PC-9 (cell line): ENCODE data around the gene AGBL2. TPM values are rescaled to one million over a fixed set of nuclear protein-coding genes. Genes with fewer than 3 reads are reported as not detected.
A peak's percentile ranks its signal among the peaks of the same experiment; 100 is the strongest.

Experiments
- BruUV-seq: library from RNA; stranded (reverse); fragments of 400-500 nt; replicated peaks from 2 replicates; lab custom pipeline; 2021; lab: Mats Ljungman, UMichigan
- CTCF ChIA-PET: fragments of 300-600 bp; sonication (Branson Sonifier 250); formaldehyde crosslinking; loops from one replicate; lab custom pipeline; 2022; ENCODE audit warnings: antibody characterized with exemption; lab: Charles Lee
- POLR2A ChIA-PET: fragments of 300-600 bp; sonication (Branson Sonifier 250); formaldehyde crosslinking; loops from one replicate; lab custom pipeline; 2022; ENCODE audit warnings: antibody characterized with exemption; ENCODE audit not compliant: unreplicated experiment; lab: Charles Lee
- DNase-seq, 2 experiments: peaks; one replicate each; pipeline versions ENCODE4 v3.0.0 to v3.0.0-alpha.2; 2015 to 2022; ENCODE audit warnings: mixed read lengths in 1 of 2
- H2AFZ ChIP-seq: fragments of 200-600 bp; sonication (generic); 2 replicates; pipeline ENCODE4 v1.8.1; 2017; ENCODE audit warnings: antibody characterized with exemption
- H3F3A ChIP-seq: fragments of 200-600 bp; sonication (generic); 2 replicates; pipeline ENCODE4 v1.8.1; 2017; ENCODE audit warnings: antibody characterized with exemption, mild to moderate bottlenecking, low read depth; ENCODE audit not compliant: insufficient read depth
- H3K27ac ChIP-seq: fragments of 200-600 bp; sonication (generic); 2 replicates; pipeline ENCODE4 v1.6.1; 2016; ENCODE audit warnings: mixed run types
- H3K27me3 ChIP-seq: fragments of 200-600 bp; sonication (generic); 2 replicates; pipeline ENCODE4 v1.6.1; 2016; ENCODE audit warnings: low read depth, mixed run types; ENCODE audit not compliant: insufficient read depth
- H3K36me3 ChIP-seq: fragments of 200-600 bp; sonication (generic); 2 replicates; pipeline ENCODE4 v1.6.1; 2016; ENCODE audit warnings: low read depth, mixed run types
- H3K4me1 ChIP-seq: fragments of 200-600 bp; sonication (generic); replicated peaks from 2 replicates; pipeline ENCODE4 v1.6.1; 2016; ENCODE audit warnings: mixed run types; ENCODE audit not compliant: insufficient read depth
- H3K4me2 ChIP-seq: fragments of 200-600 bp; sonication (generic); 2 replicates; pipeline ENCODE4 v1.6.1; 2017; ENCODE audit warnings: mixed run types
- H3K4me3 ChIP-seq: fragments of 200-600 bp; sonication (generic); 2 replicates; pipeline ENCODE4 v1.6.1; 2016; ENCODE audit warnings: mixed run types
- H3K79me2 ChIP-seq: fragments of 200-600 bp; sonication (generic); 2 replicates; pipeline ENCODE4 v1.6.1; 2017; ENCODE audit warnings: low read depth, mixed run types
- H3K9me2 ChIP-seq: fragments of 200-600 bp; sonication (generic); 2 replicates; pipeline ENCODE4 v1.8.1; 2017; ENCODE audit warnings: mild to moderate bottlenecking; ENCODE audit not compliant: insufficient read depth
- H3K9me3 ChIP-seq: fragments of 200-600 bp; sonication (generic); 2 replicates; pipeline ENCODE4 v1.8.1; 2016; ENCODE audit warnings: low read depth; ENCODE audit not compliant: insufficient read depth
- H4K20me1 ChIP-seq: fragments of 200-600 bp; sonication (generic); 2 replicates; pipeline ENCODE4 v1.8.1; 2017; ENCODE audit not compliant: insufficient read depth
- EZH2 ChIP-seq: fragments of 200-600 bp; sonication (generic); IDR thresholded peaks from 2 replicates; pipeline ENCODE4 v1.8.0; 2017; ENCODE audit warnings: antibody characterized with exemption, low read depth
- intact Hi-C: fragments of 100-400 bp; cut with micrococcal nuclease; formaldehyde crosslinking; loops from one replicate; pipeline ENCODE4 v1.10.0; 2022; ENCODE audit not compliant: unreplicated experiment
- total RNA-seq: library from RNA; stranded (reverse); gene quantifications from 2 replicates; pipeline ENCODE4 v1.2.3, GENCODE V29; 2021
- TF ChIP-seq, protein P1 (sequence below): fragments of 200-600 bp; sonication (generic); conservative IDR thresholded peaks from 2 replicates; pipeline ENCODE4 v1.6.1; 2017; ENCODE audit warnings: mixed run types, antibody characterized with exemption, mild to moderate bottlenecking, moderate library complexity

The AGBL2 gene
- total RNA-seq, 1 experiment from 2014 or later = 13.1 TPM

DNA sequence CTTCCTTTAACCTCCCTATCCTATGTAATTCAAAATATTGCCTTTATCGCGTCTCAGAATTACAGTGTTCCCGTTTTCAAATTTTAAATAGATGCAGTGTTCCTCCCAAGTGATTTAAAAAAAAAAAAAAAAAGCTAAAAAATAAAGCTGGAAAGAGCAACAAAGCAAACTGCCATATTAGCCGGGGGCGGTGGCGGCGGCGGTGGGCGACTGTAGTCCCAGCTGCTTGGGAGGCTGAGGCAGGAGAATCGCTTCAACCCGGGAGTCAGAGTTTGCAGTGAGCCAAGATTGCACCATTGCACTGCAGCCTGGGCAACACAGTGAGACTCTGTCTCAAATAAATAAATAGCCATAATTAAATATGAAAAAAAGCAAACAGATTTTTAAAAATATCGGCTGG lies 5.5 kb upstream of the AGBL2 start:
- Histone ChIP-seq H3K4me3 (no peak overlapping the region), H3K4me1 (no peaks in the 10 kb centered on the region), H3K9me2 (no peaks in the 10 kb centered on the region), H4K20me1 (peaks cover 33% of the 10 kb centered on the region; the same call in 1 of the 2 replicates), H3K27me3 (no peaks in the 10 kb centered on the region), H2AFZ (no peak overlapping the region), H3K9me3 (no peaks in the 10 kb centered on the region), H3K36me3 (peaks cover 51% of the 10 kb centered on the region), H3F3A (peaks cover 87% of the 10 kb centered on the region), H3K79me2 (0 out of 2 replicates have a peak, but pooled peaks cover 2% of the 10 kb centered on the region), H3K27ac (no peak overlapping the region), H3K4me2 (no peak overlapping the region)
- TF ChIP-seq EZH2 = no peak
- TF ChIP-seq, protein P1, sequence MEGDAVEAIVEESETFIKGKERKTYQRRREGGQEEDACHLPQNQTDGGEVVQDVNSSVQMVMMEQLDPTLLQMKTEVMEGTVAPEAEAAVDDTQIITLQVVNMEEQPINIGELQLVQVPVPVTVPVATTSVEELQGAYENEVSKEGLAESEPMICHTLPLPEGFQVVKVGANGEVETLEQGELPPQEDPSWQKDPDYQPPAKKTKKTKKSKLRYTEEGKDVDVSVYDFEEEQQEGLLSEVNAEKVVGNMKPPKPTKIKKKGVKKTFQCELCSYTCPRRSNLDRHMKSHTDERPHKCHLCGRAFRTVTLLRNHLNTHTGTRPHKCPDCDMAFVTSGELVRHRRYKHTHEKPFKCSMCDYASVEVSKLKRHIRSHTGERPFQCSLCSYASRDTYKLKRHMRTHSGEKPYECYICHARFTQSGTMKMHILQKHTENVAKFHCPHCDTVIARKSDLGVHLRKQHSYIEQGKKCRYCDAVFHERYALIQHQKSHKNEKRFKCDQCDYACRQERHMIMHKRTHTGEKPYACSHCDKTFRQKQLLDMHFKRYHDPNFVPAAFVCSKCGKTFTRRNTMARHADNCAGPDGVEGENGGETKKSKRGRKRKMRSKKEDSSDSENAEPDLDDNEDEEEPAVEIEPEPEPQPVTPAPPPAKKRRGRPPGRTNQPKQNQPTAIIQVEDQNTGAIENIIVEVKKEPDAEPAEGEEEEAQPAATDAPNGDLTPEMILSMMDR = no peak
- no peak for DNase-seq
- intact Hi-C loops = loop anchor here (10.0 kb wide), 1 partner anchor 94 kb away; no protein-coding TSS in a partner anchor
- BruUV-seq = no TSS peak
- CTCF ChIA-PET = no interaction called here
- POLR2A ChIA-PET = interaction anchor here (0.7 kb wide), 1 partner anchor 10 kb away, joined by 5 read pairs; no protein-coding TSS in a partner anchor

GRCh38 chr11:47716692-47717091 lies 1.5 kb upstream of the AGBL2 start:
- H3K4me3 ChIP-seq = no peak overlapping the region
- no peaks in the 10 kb centered on the region for H3K27me3 ChIP-seq
- no peaks in the 10 kb centered on the region for H3K9me3 ChIP-seq
- H3K27ac ChIP-seq = no peak overlapping the region
- ChIA-PET CTCF (no interaction called here), POLR2A (interaction anchor here (0.6 kb wide), 1 partner anchor 342 kb away, joined by 5 read pairs; no protein-coding TSS in a partner anchor)
- no TSS peak for BruUV-seq
- TF ChIP-seq, protein P1 = no peak
- TF ChIP-seq EZH2 = no peak
- H3K4me1 ChIP-seq = peaks cover 7% of the 10 kb centered on the region; the same call in 1 of the 2 replicates
- peaks cover 16% of the 10 kb centered on the region; the same call in 1 of the 2 replicates for H4K20me1 ChIP-seq
- H3K79me2 ChIP-seq = no peaks in the 10 kb centered on the region
- intact Hi-C loops = no loop called here
- peaks cover 17% of the 10 kb centered on the region for H3K36me3 ChIP-seq
- H3F3A ChIP-seq = peaks cover 60% of the 10 kb centered on the region
- DNase-seq = no peak
- no peaks in the 10 kb centered on the region for H3K9me2 ChIP-seq
- no peak overlapping the region for H3K4me2 ChIP-seq
- H2AFZ ChIP-seq = no peak overlapping the region

- H3K4me3 ChIP-seq = peak overlapping the region; percentile 80
- peaks cover 9% of the 10 kb centered on the region; the same call in 1 of the 2 replicates for H4K20me1 ChIP-seq
- no peaks in the 10 kb centered on the region for H3K79me2 ChIP-seq
- H3K9me2 ChIP-seq = no peaks in the 10 kb centered on the region
- H3K36me3 ChIP-seq = peaks cover 12% of the 10 kb centered on the region
- CTCF ChIA-PET = no interaction called here
- peaks cover 44% of the 10 kb centered on the region for H3F3A ChIP-seq
- peak overlapping the region; percentile 89 for H2AFZ ChIP-seq
- peak overlapping the region; percentile 89 for H3K4me2 ChIP-seq
- TF ChIP-seq, protein P1 = no peak
- TF ChIP-seq EZH2 = no peak
- no peaks in the 10 kb centered on the region for H3K27me3 ChIP-seq
- POLR2A ChIA-PET = interaction anchor here (0.6 to 0.8 kb wide), 4 partner anchors 34 to 288 kb away, joined by 3 to 4 read pairs (median 4); no protein-coding TSS in a partner anchor
- no peak overlapping the region for H3K27ac ChIP-seq
- peak in 1 of 2 experiments; percentile 24 for DNase-seq
- intact Hi-C loops = loop anchor here (1.0 kb wide), 1 partner anchor 72 kb away; the partner anchor contains the start of gene MTCH2
- H3K9me3 ChIP-seq = no peaks in the 10 kb centered on the region
- BruUV-seq = TSS peak; percentile 58
- peaks cover 7% of the 10 kb centered on the region; the same call in 1 of the 2 replicates for H3K4me1 ChIP-seq
These were observed 551 bp downstream of the AGBL2 start for GRCh38 chr11:47714554-47715081.
